Effector memory CD4-positive, alpha-beta T cell (primary cell): ENCODE results near the gene IPO11.

Source experiments
- DNase-seq, 3 donors: peaks; one replicate each; pipeline ENCODE4 v3.0.0-alpha.2; 2020
- H3K27ac ChIP-seq: 2 replicates; pipeline ENCODE4 v1.7.0; 2013; ENCODE audit warnings: mild to moderate bottlenecking, low read length, moderate library complexity; ENCODE audit not compliant: insufficient read depth, poor library complexity, severe bottlenecking
- H3K27me3 ChIP-seq: replicated peaks from 2 replicates; pipeline ENCODE4 v1.7.0; 2013; ENCODE audit warnings: mild to moderate bottlenecking, low read length; ENCODE audit not compliant: insufficient read depth, control insufficient read depth, poor library complexity, severe bottlenecking
- H3K36me3 ChIP-seq: 2 replicates; pipeline ENCODE4 v1.7.0; 2013; ENCODE audit warnings: mild to moderate bottlenecking, low read length, moderate library complexity; ENCODE audit not compliant: control insufficient read depth, insufficient read depth
- H3K4me1 ChIP-seq: 2 replicates; pipeline ENCODE4 v1.7.0; 2013; ENCODE audit warnings: low read length, mild to moderate bottlenecking; ENCODE audit not compliant: control insufficient read depth, insufficient read depth, poor library complexity, severe bottlenecking
- H3K4me3 ChIP-seq: 2 replicates; pipeline ENCODE4 v1.7.0; 2013; ENCODE audit warnings: low read length, low read depth, mild to moderate bottlenecking; ENCODE audit not compliant: insufficient read depth, poor library complexity, severe bottlenecking
- H3K9me3 ChIP-seq: 2 replicates; pipeline ENCODE4 v1.7.0; 2013; ENCODE audit warnings: mild to moderate bottlenecking, low read length, moderate library complexity; ENCODE audit not compliant: control insufficient read depth

The IPO11 gene

GRCh38 chr5:62483556-62483955 is 71.0 kb downstream of the IPO11 start:
- no peak for DNase-seq

GRCh38 chr5:62486672-62487071 is 74.1 kb downstream of the IPO11 start:
- no peak overlapping the region for H3K27ac ChIP-seq
- no peaks in the 10 kb centered on the region for H3K4me1 ChIP-seq
- DNase-seq: no peak
- H3K4me3 ChIP-seq: no peak overlapping the region
- no peaks in the 10 kb centered on the region for H3K9me3 ChIP-seq
- no peaks in the 10 kb centered on the region for H3K27me3 ChIP-seq
- peaks cover 26% of the 10 kb centered on the region for H3K36me3 ChIP-seq

More at GRCh38 chr5:62483556-62483955, 71.0 kb downstream of the IPO11 start:
- no peak overlapping the region for H3K27ac ChIP-seq
- no peaks in the 10 kb centered on the region for H3K27me3 ChIP-seq
- H3K4me1 ChIP-seq: no peaks in the 10 kb centered on the region
- H3K9me3 ChIP-seq: no peaks in the 10 kb centered on the region
- peaks cover 8% of the 10 kb centered on the region for H3K36me3 ChIP-seq
- H3K4me3 ChIP-seq: no peak overlapping the region

- no peak overlapping the region for H3K4me3 ChIP-seq
- no peaks in the 10 kb centered on the region for H3K4me1 ChIP-seq
- H3K36me3 ChIP-seq: peaks cover 23% of the 10 kb centered on the region
- no peaks in the 10 kb centered on the region for H3K9me3 ChIP-seq
- no peaks in the 10 kb centered on the region for H3K27me3 ChIP-seq
- no peak for DNase-seq
- no peak overlapping the region for H3K27ac ChIP-seq
Observed at GRCh38 chr5:62488531-62488930, 76.0 kb downstream of the IPO11 start.

GRCh38 chr5:62489471-62489870 is 76.9 kb downstream of the IPO11 start:
- H3K27ac ChIP-seq: no peak overlapping the region
- no peaks in the 10 kb centered on the region for H3K4me1 ChIP-seq
- DNase-seq: no peak
- peaks cover 25% of the 10 kb centered on the region for H3K36me3 ChIP-seq
- no peaks in the 10 kb centered on the region for H3K9me3 ChIP-seq
- H3K4me3 ChIP-seq: no peak overlapping the region
- H3K27me3 ChIP-seq: no peaks in the 10 kb centered on the region

GRCh38 chr5:62494772-62495171 is 82.2 kb downstream of the IPO11 start:
- no peak overlapping the region for H3K4me3 ChIP-seq
- no peaks in the 10 kb centered on the region for H3K9me3 ChIP-seq
- H3K27me3 ChIP-seq: no peaks in the 10 kb centered on the region
- H3K36me3 ChIP-seq: peaks cover 25% of the 10 kb centered on the region
- H3K27ac ChIP-seq: no peak overlapping the region
- no peak for DNase-seq
- no peaks in the 10 kb centered on the region for H3K4me1 ChIP-seq

GRCh38 chr5:62496876-62497275 is 84.3 kb downstream of the IPO11 start:
- Histone ChIP-seq H3K4me3 (no peak overlapping the region), H3K36me3 (peaks cover 13% of the 10 kb centered on the region), H3K9me3 (no peaks in the 10 kb centered on the region), H3K27ac (no peak overlapping the region), H3K4me1 (no peaks in the 10 kb centered on the region), H3K27me3 (no peaks in the 10 kb centered on the region)
- DNase-seq: no peak

GRCh38 chr5:62498961-62499360 is 86.4 kb downstream of the IPO11 start:
- no peaks in the 10 kb centered on the region for H3K9me3 ChIP-seq
- H3K27me3 ChIP-seq: no peaks in the 10 kb centered on the region
- H3K36me3 ChIP-seq: peaks cover 8% of the 10 kb centered on the region
- no peaks in the 10 kb centered on the region for H3K4me1 ChIP-seq
- DNase-seq: no peak
- H3K27ac ChIP-seq: no peak overlapping the region
- no peak overlapping the region for H3K4me3 ChIP-seq

- no peak overlapping the region for H3K4me3 ChIP-seq
- no peaks in the 10 kb centered on the region for H3K27me3 ChIP-seq
- no peak for DNase-seq
- H3K36me3 ChIP-seq: peaks cover 5% of the 10 kb centered on the region
- no peaks in the 10 kb centered on the region for H3K4me1 ChIP-seq
- no peak overlapping the region for H3K27ac ChIP-seq
- H3K9me3 ChIP-seq: no peaks in the 10 kb centered on the region
Observed at GRCh38 chr5:62499756-62500155, 87.2 kb downstream of the IPO11 start.

- no peak for DNase-seq
- Histone ChIP-seq H3K4me3 (no peak overlapping the region), H3K27ac (no peak overlapping the region), H3K4me1 (no peaks in the 10 kb centered on the region), H3K36me3 (peaks cover 10% of the 10 kb centered on the region), H3K27me3 (no peaks in the 10 kb centered on the region), H3K9me3 (no peaks in the 10 kb centered on the region)
Observed at GRCh38 chr5:62502456-62503101, 90.0 kb downstream of the IPO11 start.

- no peak for DNase-seq
- H3K9me3 ChIP-seq: no peaks in the 10 kb centered on the region
- H3K4me3 ChIP-seq: no peak overlapping the region
- H3K27ac ChIP-seq: no peak overlapping the region
- H3K36me3 ChIP-seq: peaks cover 17% of the 10 kb centered on the region
- H3K27me3 ChIP-seq: no peaks in the 10 kb centered on the region
- H3K4me1 ChIP-seq: no peaks in the 10 kb centered on the region
Observed at GRCh38 chr5:62504129-62504528, 91.6 kb downstream of the IPO11 start.
